K562 (cell line): ENCODE measurements around the gene C2orf42. TPM values are rescaled to one million over a fixed set of nuclear protein-coding genes. Genes with fewer than 3 reads are reported as not detected.

Experiments
- ARNT ChIP-seq, 2 experiments: fragments of 450-650 bp; IDR thresholded peaks; 2 replicates each; pipeline ENCODE4 v1.6.1; 2016; ENCODE audit warnings: mild to moderate bottlenecking in 1 of 2
- ETS1 ChIP-seq: conservative IDR thresholded peaks from 2 replicates; pipeline ENCODE4 v1.6.1; 2011; ENCODE audit warnings: low read depth, mild to moderate bottlenecking, low read length; ENCODE audit not compliant: control insufficient read depth
- HES1 ChIP-seq: fragments of 450-650 bp; IDR thresholded peaks from 2 replicates; pipeline ENCODE4 v1.6.1; 2016; ENCODE audit warnings: low read depth, mild to moderate bottlenecking, moderate library complexity
- KAT8 ChIP-seq: fragments of 450-650 bp; IDR thresholded peaks from 2 replicates; pipeline ENCODE4 v1.6.1; 2016; ENCODE audit warnings: low read depth, mild to moderate bottlenecking
- KLF13 ChIP-seq: fragments of 450-650 bp; IDR thresholded peaks from 2 replicates; pipeline ENCODE4 v1.6.1; 2016; ENCODE audit warnings: missing genetic modification characterization, low read depth, mild to moderate bottlenecking, missing compliant biosample characterization, moderate library complexity, borderline replicate concordance
- KLF16 ChIP-seq: IDR thresholded peaks from 2 replicates; pipeline ENCODE4 v1.6.1; 2016; ENCODE audit warnings: antibody characterized with exemption
- MXI1 ChIP-seq: IDR thresholded peaks from 2 replicates; pipeline ENCODE4 v1.6.1; 2011; ENCODE audit warnings: low read depth, mild to moderate bottlenecking, improper control_type of control experiment, low read length
- NR0B1 ChIP-seq: fragments of 450-650 bp; IDR thresholded peaks from one replicate; pipeline ENCODE4 v1.6.1; 2018; ENCODE audit warnings: mild to moderate bottlenecking, moderate library complexity; ENCODE audit not compliant: partially characterized antibody
- RBM25 ChIP-seq: fragments of 200-400 bp; formaldehyde crosslinking; IDR thresholded peaks from 2 replicates; pipeline ENCODE4 v1.6.1; 2018; ENCODE audit warnings: low read length, low read depth, moderate library complexity; ENCODE audit not compliant: severe bottlenecking
- SP1 ChIP-seq: sonication (generic); formaldehyde crosslinking; IDR thresholded peaks from 2 replicates; pipeline ENCODE4 v1.8.1; 2022; ENCODE audit warnings: mild to moderate bottlenecking, missing genetic modification reagents
- SREBF1 ChIP-seq: fragments of 150-350 bp; IDR thresholded peaks from 2 replicates; pipeline ENCODE4 v1.6.1; 2014; ENCODE audit warnings: antibody characterized with exemption, low read depth, low read length, borderline replicate concordance
- ZBTB11 ChIP-seq, 3 experiments: fragments of 200-800 bp in 1 of 3; fragments of 250-450 bp in 1 of 3; fragments of 450-650 bp in 1 of 3; sonication (Bioruptor Pico) in 1 of 3; sonication (Bioruptor generic) in 1 of 3; formaldehyde crosslinking in 1 of 3; IDR thresholded peaks; 2 replicates each; pipeline versions ENCODE4 v1.6.1 to v1.8.0; 2016 to 2022; ENCODE audit warnings: mild to moderate bottlenecking in 2 of 3, missing genetic modification characterization in 2 of 3, missing compliant biosample characterization in 1 of 3, moderate library complexity in 1 of 3
- ZNF174 ChIP-seq: fragments of 250-450 bp; sonication (Bioruptor Pico); IDR thresholded peaks from 2 replicates; pipeline ENCODE4 v1.4.0; 2020; ENCODE audit warnings: mild to moderate bottlenecking
- ZNF232 ChIP-seq: sonication (generic); formaldehyde crosslinking; IDR thresholded peaks from 2 replicates; pipeline ENCODE4 v1.8.0; 2022; ENCODE audit warnings: mild to moderate bottlenecking, missing genetic modification reagents
- polyA plus RNA-seq, 8 experiments: library from polyadenylated mRNA; depleted of rRNA in 4 of 8; stranded (reverse) in 5 of 8; unstranded in 3 of 8; fragments of >200 nt; fragmentation: Nextera tagmentation in 2 of 8; fragmentation: Illumina TruSeq in 1 of 8; extraction: Ambion mirVana in 2 of 8; extraction: Trizol in 1 of 8; gene quantifications; 2 replicates each; pipeline versions ENCODE4 v1.2.1 to v1.2.3, GENCODE V29; 2011 to 2014; ENCODE audit warnings: inconsistent platforms in 1 of 8, missing spikeins in 1 of 8
- total RNA-seq, 7 experiments: library from RNA; depleted of rRNA in 6 of 7; stranded (reverse); fragments of >200 nt in 6 of 7; fragmentation: Illumina TruSeq in 2 of 7; extraction: Trizol in 2 of 7; gene quantifications; 2 replicates each; pipeline versions ENCODE4 v1.2.1 to v1.2.3, GENCODE V29; 2011 to 2021; ENCODE audit warnings: low replicate concordance in 1 of 7

C2orf42 gene
- total and polyA plus RNA-seq, 9 of the 15 experiments (the other 6 are each of a cell fraction or from before 2014, with no cell fraction given), result 4.6 to 10.9 (median 7.5) TPM

GRCh38 chr2:70141212-70141901 is 49.5 kb downstream of the C2orf42 start (continued):
- TF ChIP-seq ZBTB11 (CRISPR knock-in tag; IDR thresholded peaks at IDR 0.05) (no peak), KAT8 (no peak), KLF13 (tag) (no peak), NR0B1 (no peak), HES1 (no peak), ZNF174 (CRISPR knock-in tag) (no peak), MXI1 (no peak), KLF16 (no peak), SREBF1 (no peak), RBM25 (no peak), ARNT (IDR thresholded peaks at IDR 0.05) (no peak), ZNF232 (CRISPR knock-in tag) (no peak), SP1 (CRISPR knock-in tag) (no peak), ETS1 (no peak)
